Keratinocyte (primary cell): Measurements from ENCODE around the gene FA2H.

Source experiments
- CTCF ChIP-seq, 3 experiments: IDR thresholded peaks in 1 of 3; conservative IDR thresholded peaks in 1 of 3; optimal IDR thresholded peaks in 1 of 3; 2 replicates in 2 of 3; 3 replicates in 1 of 3; pipeline versions ENCODE3 to v1.5.1; 2011; ENCODE audit warnings: low read length in 3 of 3, mild to moderate bottlenecking in 3 of 3, moderate library complexity in 2 of 3, control low read depth in 1 of 3, inconsistent platforms in 1 of 3; ENCODE audit not compliant: insufficient read depth in 2 of 3; ENCODE audit errors: extremely low read depth in 1 of 3
- EZH2 ChIP-seq: IDR thresholded peaks from one replicate; pipeline ENCODE4 v1.6.1; 2012; ENCODE audit warnings: inconsistent platforms, mild to moderate bottlenecking, low read length, moderate library complexity

GRCh38 chr16:74726716-74727115 is 47.9 kb downstream of the FA2H start:
- TF ChIP-seq CTCF (optimal IDR thresholded peaks at IDR 0.05 in 1 of 3, IDR thresholded peaks at IDR 0.05 in 1 of 3, conservative IDR thresholded peaks at IDR 0.05 in 1 of 3; ENCODE audit: extremely low read depth in 1 of 3, insufficient read depth in 2 of 3, low read length in 3 of 3) (peak; percentile 67 to 70 (median 68)), EZH2 (no peak)
